Measurements from ENCODE around the gene PUS7L.
"Not testable (repeated sequence)": the region's sequence is repeated elsewhere in the genome, so short reads cannot be mapped to it uniquely, and the experiment has no call there.

Gene PUS7L

GRCh38 chr12:43744826-43745225 is 13.8 kb downstream of the PUS7L start:
- no peak for DNase-seq

GRCh38 chr12:43742106-43742505 is 16.5 kb downstream of the PUS7L start:
- DNase-seq, result no peak

GRCh38 chr12:43740511-43741100 is 18.0 kb downstream of the PUS7L start:
- DNase-seq, result no peak

GRCh38 chr12:43737646-43738045 is 20.9 kb downstream of the PUS7L start:
- no peak for DNase-seq

GRCh38 chr12:43736927-43737440 is 21.6 kb downstream of the PUS7L start:
- no peak for DNase-seq

- DNase-seq, result no peak
Observed at GRCh38 chr12:43733687-43734086, 24.9 kb downstream of the PUS7L start.

- no peak for DNase-seq
Observed at GRCh38 chr12:43730283-43730682, 28.3 kb downstream of the PUS7L start.

- DNase-seq, result no peak
Observed at GRCh38 chr12:43728698-43729097, 29.9 kb downstream of the PUS7L start.

- DNase-seq, result no peak
Observed at GRCh38 chr12:43728117-43728516, 30.5 kb downstream of the PUS7L start.

GRCh38 chr12:43723134-43723533 is 35.5 kb downstream of the PUS7L start:
- DNase-seq, result no peak

- no peak for DNase-seq
Observed at GRCh38 chr12:43722621-43723020, 36.0 kb downstream of the PUS7L start.

- DNase-seq, result no peak
Observed at GRCh38 chr12:43711348-43711747, 47.2 kb downstream of the PUS7L start.

- DNase-seq, result not testable (repeated sequence)
Observed at GRCh38 chr12:43703772-43704171, 54.8 kb downstream of the PUS7L start.

- DNase-seq, result not testable (repeated sequence)
Observed at GRCh38 chr12:43701194-43701593, 57.4 kb downstream of the PUS7L start.

- DNase-seq, result no peak
Observed at GRCh38 chr12:43696154-43696553, 62.4 kb downstream of the PUS7L start.

- no peak for DNase-seq
Observed at GRCh38 chr12:43694879-43695278, 63.7 kb downstream of the PUS7L start.

- no peak for DNase-seq
Observed at GRCh38 chr12:43692064-43692463, 66.5 kb downstream of the PUS7L start.

- DNase-seq, result not testable (repeated sequence)
Observed at GRCh38 chr12:43685491-43685890, 73.1 kb downstream of the PUS7L start.

GRCh38 chr12:43676183-43676813 is 82.3 kb downstream of the PUS7L start:
- DNase-seq, result no peak

GRCh38 chr12:43675048-43675904 is 83.3 kb downstream of the PUS7L start:
- DNase-seq, result no peak

- DNase-seq, result no peak
Observed at GRCh38 chr12:43669373-43669772, 89.2 kb downstream of the PUS7L start.

All from GOT3 (cell line).